Lower leg skin (tissue), 4 donors: Measurements from ENCODE around the gene FGGY. TPM values are rescaled to one million over a fixed set of nuclear protein-coding genes. Genes with fewer than 3 reads are reported as not detected.

Experiments
- DNase-seq, 2 donors: peaks; one replicate each; pipeline ENCODE4 v3.0.0-alpha.2; 2019; ENCODE audit warnings: low spot score in 2 of 2
- H3K4me3 ChIP-seq: fragments of 200-600 bp; sonication (generic); 2 replicates; pipeline ENCODE4 v1.5.1; 2017; ENCODE audit warnings: mild to moderate bottlenecking, low read depth; ENCODE audit not compliant: poor library complexity, severe bottlenecking
- CTCF ChIP-seq, 3 donors: fragments of 450-650 bp; IDR thresholded peaks; one replicate each; pipeline ENCODE4 v1.5.1; 2016; ENCODE audit warnings: antibody characterized with exemption in 3 of 3, mild to moderate bottlenecking in 3 of 3, moderate library complexity in 2 of 3
- POLR2A ChIP-seq, 2 donors: fragments of 450-650 bp; IDR thresholded peaks; one replicate each; pipeline ENCODE4 v1.6.1; 2016 to 2017; ENCODE audit warnings: antibody characterized with exemption in 2 of 2, mild to moderate bottlenecking in 1 of 2, moderate library complexity in 1 of 2
- WGBS, 2 donors: methylation state at CpG; one replicate each; pipeline ENCODE4 v1.1.5; 2018; 5-methylcytosine and 5-hydroxymethylcytosine counted together
- intact Hi-C: fragments of 100-400 bp; cut with DNase I; formaldehyde crosslinking; loops from one replicate; pipeline ENCODE4 v1.15.0; 2023; ENCODE audit warnings: low total_unique reads
- total RNA-seq, 4 donors: library from RNA; depleted of rRNA; stranded (reverse); fragments of >200 nt; gene quantifications; one replicate each; pipeline ENCODE4 v1.1.0, GENCODE V29; 2016

The FGGY gene
- total RNA-seq, 4 donors from 2014 or later: 10.0 to 29.5 (median 17.5) TPM

- no peak overlapping the region for H3K4me3 ChIP-seq
- TF ChIP-seq CTCF (IDR thresholded peaks at IDR 0.05) (no peak), POLR2A (IDR thresholded peaks at IDR 0.05) (no peak)
- 48 to 53% methylated on average over 1 of the region's 1 CpG for WGBS, 2 donors
- intact Hi-C loops: no loop called here
- no peak for DNase-seq
Observed at GRCh38 chr1:59421232-59421920, 124.5 kb downstream of the FGGY start.

- no peak overlapping the region for H3K4me3 ChIP-seq
- TF ChIP-seq POLR2A (IDR thresholded peaks at IDR 0.05): no peak
- intact Hi-C loops: no loop called here
- WGBS, 2 donors: 28 to 41% methylated on average over 6 of the region's 6 CpGs
- DNase-seq: peak; percentile 85 to 96
Observed at GRCh38 chr1:59422921-59423575, 126.2 kb downstream of the FGGY start.

GRCh38 chr1:59427155-59427554 lies 130.3 kb downstream of the FGGY start:
- intact Hi-C loops: no loop called here
- DNase-seq: peak in 1 of 2 donors; percentile 54

GRCh38 chr1:59427784-59428183 lies 130.9 kb downstream of the FGGY start:
- H3K4me3 ChIP-seq: no peak overlapping the region
- no peak for TF ChIP-seq CTCF (IDR thresholded peaks at IDR 0.05)
- TF ChIP-seq POLR2A (IDR thresholded peaks at IDR 0.05): no peak
- DNase-seq: no peak
- intact Hi-C loops: no loop called here

More at GRCh38 chr1:59427155-59427554, 130.3 kb downstream of the FGGY start:
- H3K4me3 ChIP-seq: no peak overlapping the region
- WGBS, 2 donors: 56 to 70% methylated on average over 7 of the region's 7 CpGs
- no peak for TF ChIP-seq POLR2A (IDR thresholded peaks at IDR 0.05)
- no peak for TF ChIP-seq CTCF (IDR thresholded peaks at IDR 0.05)

- intact Hi-C loops: no loop called here
- 89 to 92% methylated on average over 6 of the region's 6 CpGs for WGBS, 2 donors
- no peak for DNase-seq
- H3K4me3 ChIP-seq: no peak overlapping the region
- no peak for TF ChIP-seq CTCF (IDR thresholded peaks at IDR 0.05)
- TF ChIP-seq POLR2A (IDR thresholded peaks at IDR 0.05): no peak
Observed at GRCh38 chr1:59428828-59429227, 131.9 kb downstream of the FGGY start.

- 87 to 91% methylated on average over 3 of the region's 3 CpGs for WGBS, 2 donors
- no peak for TF ChIP-seq POLR2A (IDR thresholded peaks at IDR 0.05)
- no peak for TF ChIP-seq CTCF (IDR thresholded peaks at IDR 0.05)
- no peak for DNase-seq
- intact Hi-C loops: no loop called here
- no peak overlapping the region for H3K4me3 ChIP-seq
Observed at GRCh38 chr1:59429656-59430055, 132.8 kb downstream of the FGGY start.
